NCI-H524 (cell line): ENCODE data around the gene OAT.

Experiments
- DNase-seq, 2 experiments: peaks; one replicate each; lab custom pipeline; 2025; lab: John Stamatoyannopoulos, UW

The OAT gene

DNA sequence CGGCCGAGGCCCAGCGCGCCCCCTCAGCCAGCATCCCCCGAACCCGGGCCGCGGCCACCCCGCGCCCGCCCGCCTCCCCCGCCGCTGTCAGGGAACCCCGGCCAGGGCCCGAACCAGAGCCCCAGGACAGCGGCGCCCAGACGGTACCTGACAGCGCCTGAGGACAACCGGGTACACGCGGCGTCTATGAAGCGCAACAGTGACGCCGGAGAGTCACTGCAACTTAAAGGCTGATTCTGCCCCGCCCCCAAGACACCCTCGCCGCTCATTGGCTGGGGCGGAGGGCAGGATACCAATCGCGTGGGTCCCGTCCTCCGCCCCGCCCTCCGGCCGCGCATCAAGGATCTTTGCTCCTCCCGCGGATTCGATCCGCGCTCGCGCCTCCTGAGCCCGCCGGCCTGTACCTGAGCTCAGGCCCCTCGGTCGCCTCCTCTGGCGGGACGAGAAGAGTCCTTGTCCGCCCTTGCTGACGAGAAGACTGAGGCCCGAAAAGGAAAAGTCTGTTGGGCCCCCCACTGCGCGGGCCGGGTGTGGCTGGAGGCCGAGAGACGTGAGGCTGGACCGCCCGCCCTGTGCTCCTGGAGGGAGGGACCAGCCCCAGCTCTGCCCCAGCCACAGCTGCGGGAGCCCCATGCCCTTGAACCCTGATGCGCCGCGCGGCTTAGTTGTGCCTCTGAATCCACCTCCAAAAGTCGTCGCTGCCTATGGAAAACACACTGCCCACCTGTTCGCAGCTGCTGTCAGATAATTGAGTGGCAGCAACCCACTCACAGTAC is at the start of gene OAT:
Gene OAT, minus strand, starts transcription at position 198 of the 776 bp plus-strand sequence. CDS start 6,752 bp downstream, outside the sequence.
- peak; percentile 78 to 83 for DNase-seq

DNA sequence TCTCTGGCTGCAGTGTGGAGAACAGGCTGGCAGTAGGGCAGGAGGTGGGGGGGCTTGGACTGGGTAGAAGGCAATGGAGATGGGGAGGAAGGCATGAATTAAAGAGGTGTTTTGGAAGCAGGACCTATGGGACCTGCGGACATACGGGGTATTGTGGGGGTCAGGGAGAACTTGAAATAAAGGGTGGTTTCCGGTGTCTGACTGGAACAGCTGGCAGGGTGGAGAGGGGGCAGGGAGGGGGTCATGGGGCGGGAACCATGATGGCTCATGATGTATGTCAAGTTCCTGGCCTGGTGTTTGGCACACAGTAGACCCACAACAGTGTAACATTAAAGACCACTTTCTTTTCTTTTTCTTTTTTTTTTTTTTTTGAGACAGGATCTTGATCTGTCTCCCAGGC is 48.4 kb upstream of the OAT start:
- peak in 1 of 2 experiments; percentile 18 for DNase-seq

DNA sequence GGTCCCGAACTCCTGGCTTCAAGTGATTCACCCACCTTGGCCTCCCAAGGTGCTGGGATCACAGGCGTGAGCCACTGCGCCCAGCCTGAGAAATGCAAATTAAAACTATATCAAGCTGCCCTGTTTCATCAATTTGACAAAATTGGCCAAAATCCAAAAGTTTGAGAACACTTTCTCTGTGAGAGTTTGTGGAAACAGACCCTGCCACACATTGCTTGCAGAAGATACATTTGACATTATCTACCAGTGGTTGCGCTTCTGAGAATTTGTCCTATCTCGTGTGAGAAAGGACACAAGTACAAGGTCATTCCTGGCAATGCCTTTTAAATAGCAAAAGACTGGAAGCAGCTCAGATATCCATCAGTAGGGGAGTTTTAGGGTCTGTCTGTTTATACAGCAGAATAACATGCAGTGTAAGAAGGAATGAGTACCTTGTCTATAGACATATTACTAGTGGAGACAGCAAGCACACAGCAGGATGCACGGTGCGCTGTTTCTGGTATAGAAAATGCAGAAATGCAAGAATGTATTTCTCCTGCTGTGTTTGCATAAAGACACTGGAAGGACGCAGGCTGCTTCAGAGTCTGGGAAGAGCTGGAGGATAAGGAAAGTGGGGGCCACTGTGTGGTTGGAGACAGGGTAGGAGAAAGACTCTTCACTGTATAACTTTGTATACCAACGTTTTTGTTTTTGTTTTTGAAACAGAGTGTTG is 47.2 kb upstream of the OAT start:
- no peak for DNase-seq

DNA sequence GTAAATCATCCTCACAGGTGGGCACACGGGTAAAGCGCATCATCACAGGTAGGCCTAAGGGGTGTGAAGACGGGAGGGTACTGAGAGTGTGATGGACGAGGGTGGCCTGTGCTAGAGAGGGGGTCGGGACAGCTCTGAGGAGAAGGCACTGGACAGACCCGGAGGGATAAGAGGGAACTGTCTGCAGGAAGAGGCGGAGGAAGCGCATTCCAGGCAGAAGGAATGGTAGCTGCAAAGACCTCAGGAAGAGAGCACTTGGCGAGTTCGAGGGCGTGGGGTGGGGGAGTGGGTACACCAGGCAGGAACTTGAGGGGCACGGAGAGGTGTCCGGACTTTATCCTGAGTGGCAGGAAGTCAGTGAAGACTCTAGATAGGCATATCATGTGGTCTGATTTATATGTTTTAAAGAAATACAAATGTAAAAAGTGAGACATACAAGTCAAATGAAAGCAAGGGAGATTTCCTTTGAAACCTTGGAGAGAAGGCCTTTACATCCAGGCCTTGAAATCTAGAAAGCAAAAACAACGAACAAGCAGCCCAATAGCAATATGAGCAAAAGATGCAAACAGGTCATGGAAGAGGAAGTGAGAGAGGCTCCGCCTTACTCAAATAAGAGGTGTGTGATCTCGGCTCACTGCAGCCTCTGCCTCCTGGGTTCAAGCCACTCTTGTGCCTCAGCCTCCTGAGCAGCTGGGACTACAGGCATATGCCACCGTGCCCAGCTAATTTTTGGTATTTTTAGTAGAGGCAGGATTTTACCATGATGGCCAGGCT is 46.5 kb upstream of the OAT start:
- DNase-seq = no peak

DNA sequence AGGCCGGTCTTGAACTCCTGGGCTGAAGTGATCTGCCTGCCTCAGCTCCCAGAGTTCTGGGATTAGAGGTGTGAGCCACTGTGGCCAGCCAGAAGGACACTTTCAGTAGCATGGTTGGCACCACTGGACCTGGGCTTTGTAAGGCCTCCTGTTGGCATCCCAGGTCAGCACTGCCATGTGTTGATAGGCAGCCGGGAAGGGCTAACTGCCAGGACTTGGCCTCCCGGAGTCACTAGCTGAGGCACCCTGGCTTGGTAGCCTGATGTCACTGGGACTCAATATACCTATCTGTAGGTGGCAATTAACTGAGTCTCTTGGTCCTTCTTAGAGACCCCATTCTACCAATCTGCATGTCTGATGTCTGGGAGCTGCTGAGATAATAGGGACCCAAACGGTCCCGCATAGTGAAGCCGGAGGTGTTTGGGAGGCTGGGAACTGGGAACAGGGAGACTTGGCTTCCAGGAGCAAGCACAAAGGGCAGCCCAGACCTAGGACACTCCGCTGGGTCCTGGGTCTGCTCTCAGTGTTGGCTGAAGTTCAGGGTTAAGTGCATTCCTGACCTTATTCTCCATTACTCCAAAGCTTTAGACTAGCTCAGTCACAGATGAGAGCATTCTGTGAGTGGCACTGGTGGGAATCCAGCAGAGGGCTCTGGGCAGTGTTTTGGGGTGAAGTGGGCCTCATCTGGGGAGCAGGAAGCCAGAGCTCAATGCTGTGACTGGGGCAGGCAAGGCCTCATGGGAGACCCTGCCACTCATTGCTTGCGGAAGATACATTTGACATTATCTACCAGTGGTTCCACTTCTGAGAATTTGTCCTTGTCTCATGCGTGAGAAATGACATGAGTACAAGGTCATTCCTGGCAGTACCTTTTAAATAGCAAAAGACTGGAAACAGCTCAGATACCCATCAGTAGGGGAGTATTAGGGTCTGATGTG is 45.6 kb upstream of the OAT start:
- no peak for DNase-seq

DNA sequence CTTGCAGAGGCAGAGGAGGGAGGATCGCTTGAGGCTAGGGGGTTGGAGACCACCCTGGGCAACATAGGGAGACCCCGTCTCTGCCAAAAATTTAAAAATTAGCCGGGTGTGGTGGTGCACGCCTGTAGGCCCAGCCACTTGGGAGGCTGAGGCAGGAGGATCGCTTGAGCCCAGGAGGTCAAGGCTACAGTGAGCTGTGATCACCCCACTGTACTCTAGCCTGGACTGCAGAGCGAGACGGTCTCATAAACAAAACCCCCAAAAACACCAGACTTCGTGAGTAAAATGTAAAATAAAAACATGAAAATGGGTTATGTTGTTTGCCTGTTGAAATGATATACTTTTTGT is 43.6 kb upstream of the OAT start:
- DNase-seq = no peak

DNA sequence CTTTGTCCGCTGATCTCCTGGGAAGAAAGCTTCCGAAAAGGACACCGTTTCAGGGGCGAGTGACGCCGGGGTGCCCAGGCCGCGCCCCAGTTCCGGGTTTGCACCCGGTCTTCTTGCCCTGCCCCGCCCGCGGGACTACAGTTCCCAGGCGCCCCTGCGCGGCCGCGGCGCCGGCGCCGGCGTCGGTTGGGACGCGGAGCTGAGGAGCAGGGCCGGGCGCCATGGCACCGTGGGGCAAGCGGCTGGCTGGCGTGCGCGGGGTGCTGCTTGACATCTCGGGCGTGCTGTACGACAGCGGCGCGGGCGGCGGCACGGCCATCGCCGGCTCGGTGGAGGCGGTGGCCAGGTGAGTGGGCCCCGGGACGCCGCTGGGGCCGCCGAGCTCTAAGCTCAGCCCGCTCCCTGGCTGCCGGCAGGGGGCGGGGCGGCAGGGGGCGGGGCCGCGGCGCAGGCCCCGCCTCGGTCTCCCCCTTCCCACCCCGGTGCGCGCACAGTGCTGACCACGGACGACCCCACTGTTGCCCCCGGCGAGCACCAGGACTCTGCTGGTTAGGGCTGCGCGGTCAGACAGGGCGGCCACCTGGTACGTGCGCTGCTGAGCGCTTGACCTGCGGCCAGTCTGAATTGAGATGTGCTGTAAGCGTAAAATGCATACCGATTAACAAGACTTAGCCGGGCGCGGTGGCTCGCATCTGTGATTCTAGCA is 43.1 kb upstream of the OAT start, which contains the start of gene LHPP:
Gene LHPP, plus strand, starts transcription at position 182 of the 706 bp plus-strand sequence. Its CDS starts 40 bp downstream, at position 222.
- peak; percentile 12 to 27 for DNase-seq

DNA sequence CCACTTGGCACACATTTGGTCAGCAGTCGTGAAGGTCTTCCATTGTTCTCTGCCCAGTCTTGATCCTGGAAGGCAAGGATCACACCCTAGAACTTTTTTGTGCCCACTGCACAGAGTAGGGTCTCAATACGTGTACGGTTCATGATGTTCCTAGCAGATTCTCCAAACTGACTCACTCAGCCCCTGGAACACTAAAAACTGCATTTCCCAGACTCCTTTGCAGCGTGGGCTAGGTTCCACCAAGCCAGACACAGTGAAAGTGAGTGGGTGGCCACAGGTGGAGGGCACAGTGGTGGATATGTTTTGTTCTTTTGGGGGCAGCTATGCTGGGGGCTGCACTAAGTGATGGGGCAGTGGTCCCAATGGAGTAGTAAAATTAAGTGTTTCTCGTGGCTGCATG is 41.4 kb upstream of the OAT start:
- no peak for DNase-seq

DNA sequence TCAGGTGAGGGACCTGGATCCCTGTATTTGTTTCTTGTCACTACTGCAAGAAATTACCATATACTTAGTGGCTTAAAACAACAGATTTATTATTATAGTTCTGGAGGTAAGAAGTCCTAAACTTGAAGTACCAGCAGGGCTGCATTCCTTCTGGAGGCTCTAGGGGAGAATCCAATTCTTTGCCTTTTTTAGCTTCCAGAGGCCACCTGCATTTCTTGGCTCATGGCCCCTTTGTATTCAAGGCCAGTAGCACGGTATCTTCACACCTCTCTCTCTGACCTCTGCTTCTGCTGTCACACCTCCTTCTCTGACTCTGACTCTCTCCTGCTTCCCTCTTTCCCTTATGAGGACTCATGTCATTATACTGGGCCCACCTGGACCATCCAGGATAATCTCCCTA is 40.7 kb upstream of the OAT start:
- DNase-seq = no peak

DNA sequence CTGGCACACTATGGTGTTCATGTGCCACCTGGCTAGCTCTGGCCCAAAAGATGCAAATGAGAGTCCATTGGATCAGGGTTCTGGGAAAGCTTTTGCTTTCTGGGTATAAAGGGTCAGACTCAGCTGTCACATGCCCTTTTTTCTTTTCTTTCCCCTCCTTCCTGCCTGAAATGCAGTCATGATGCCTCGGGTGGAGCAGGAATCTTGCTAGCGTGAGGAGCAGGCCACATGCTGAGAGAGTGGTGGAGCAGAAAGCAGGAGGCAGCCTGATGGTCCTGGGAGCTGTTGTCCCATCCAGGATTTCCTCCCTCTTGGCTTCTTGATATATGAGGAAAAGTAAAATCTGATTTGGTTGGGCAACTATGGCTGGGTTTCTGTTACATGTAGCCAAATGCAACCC is 40.2 kb upstream of the OAT start:
- DNase-seq = no peak

DNA sequence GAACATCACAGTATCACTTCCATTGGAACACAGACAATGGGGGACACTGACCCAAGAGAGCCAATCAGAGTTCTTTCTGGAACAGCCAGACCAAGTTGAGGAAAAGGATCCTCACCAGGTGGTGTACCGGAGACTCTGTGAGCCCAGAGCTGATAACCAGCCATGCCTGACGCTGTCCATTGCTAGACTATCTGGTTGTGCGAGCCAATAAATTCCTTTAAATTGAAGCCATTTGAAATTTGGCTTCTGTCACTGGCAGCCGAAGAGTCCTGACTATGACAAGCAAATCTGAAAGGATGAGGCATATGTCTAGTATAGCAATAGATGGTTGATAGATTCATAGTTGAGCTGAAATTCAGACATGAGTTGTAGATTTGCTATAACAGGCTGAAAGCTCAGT is 39.8 kb upstream of the OAT start:
- DNase-seq = no peak

DNA sequence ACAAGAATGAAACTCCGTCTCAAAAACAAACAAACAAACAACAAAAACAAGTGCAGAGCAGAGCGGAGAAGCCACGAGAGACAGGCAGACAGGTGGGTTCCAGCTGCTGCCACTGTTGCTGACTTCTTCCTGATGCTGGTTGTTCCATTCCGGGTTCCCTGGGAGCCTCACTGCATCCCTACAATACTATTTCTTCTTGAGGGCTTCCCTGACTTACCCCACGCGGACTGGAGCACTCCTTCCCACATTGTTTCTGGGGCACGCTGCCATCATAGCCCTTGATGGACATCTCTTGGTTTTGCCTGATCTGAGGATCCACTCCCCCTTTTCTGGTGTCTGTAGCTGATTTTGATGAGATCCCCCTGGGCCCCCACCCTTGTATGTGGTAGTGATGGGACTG is 36.7 kb upstream of the OAT start:
- DNase-seq = no peak

DNA sequence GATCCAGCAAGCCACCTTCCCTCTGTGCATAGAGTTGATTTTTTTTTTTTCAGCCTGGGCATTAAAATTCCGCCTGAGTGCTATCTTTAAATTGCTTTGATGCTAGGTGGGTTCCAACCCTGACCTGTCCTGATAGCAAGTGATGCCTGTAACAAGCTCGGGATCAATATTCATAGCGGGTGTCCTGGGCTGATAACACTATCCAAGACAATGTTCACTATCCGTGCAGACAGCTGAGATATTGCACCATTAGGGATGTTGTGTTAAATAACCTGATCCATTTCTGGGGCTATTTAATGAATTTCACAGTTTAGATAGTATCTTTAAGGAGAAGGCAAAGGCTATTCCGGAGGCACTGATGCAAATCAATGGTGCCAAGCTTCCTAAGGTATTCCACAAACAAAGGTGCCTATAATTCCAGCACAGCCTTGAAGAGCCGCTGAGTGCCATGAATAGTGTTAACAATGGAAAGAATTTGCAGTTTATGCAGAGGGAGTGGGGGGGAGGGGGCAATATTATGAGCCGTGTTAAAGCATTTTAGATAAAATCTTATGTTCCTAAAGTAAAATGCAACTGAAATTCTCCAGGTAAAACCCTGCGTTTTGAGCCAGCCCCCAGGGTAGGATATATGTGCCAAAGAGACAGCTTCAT is 35.4 kb upstream of the OAT start:
- DNase-seq = no peak

DNA sequence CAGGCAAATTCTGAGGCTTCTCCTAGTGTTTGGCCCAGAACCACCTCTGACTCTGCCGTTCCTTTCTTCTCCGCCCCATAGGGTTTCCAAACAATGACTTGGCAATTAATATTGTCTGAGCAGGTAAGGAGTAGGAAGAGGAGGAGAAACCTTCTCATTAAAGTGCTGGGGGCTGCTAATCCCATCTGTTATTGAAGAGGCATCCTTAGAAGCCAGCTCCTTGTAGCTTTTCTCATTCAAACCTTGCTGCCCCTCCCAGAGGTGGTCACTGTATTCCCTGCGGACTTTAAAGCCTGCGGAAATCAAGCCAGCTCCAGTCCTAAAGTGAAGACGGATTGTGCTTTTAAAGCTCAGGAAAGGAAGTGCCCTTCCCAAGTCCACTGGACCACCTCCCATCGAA is 32.6 kb upstream of the OAT start:
- DNase-seq = no peak

DNA sequence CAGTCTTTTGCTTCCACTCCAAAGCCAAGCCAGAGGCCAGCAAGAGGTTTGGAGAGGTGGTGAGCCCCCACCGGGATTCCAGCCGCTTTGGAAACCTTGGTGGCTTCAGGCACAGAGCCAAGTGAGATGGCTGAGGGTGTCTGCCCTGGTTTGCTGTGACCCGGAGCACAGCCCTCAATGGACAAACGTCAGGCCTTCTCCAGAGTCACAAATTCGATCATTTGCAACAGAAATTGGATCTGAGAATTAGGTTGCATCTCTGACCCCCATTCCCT is 32.0 kb upstream of the OAT start:
- DNase-seq = no peak

DNA sequence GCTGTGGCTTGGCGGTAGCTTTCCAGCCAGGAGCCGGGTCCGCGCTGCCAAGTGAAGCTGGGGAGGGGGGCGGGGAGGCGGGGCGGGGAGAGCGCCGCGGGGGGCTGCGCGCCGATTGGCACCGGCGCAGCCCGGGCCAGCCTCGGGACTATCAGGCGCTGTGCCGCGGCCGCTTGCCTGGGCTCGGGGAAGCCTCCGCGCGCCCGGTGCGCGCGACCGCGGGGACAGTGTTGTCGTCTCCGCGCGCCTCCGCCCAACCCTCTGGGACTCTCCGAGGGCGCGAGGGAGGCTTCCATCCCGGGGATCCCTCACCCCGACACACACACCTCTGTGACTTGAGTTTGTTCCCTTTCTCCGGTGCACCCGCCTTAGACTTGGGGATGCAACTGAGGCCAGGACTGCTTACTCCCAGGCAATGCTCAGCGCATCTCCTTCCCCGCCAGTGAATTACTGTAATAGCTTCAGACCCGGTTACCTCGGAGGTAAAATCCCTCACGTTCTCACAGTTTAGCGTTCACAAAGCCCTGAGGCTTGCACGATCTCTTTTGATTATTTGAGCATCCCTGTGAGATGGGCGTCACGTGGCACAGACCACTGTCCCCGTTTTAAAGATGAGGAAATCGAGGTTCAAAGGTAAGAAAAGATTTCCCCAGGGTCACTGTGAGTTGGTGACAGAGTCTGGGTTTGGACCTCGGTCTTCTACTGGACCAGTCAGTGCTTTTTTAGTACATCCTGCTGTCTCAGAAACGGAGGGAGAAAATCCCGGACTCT is 31.5 kb upstream of the OAT start, which contains the start of gene NKX1-2:
Gene NKX1-2, minus strand, starts transcription at position 24 of the 771 bp plus-strand sequence. CDS start 92 bp downstream, outside the sequence.
- DNase-seq = peak in 1 of 2 experiments; percentile 18

DNA sequence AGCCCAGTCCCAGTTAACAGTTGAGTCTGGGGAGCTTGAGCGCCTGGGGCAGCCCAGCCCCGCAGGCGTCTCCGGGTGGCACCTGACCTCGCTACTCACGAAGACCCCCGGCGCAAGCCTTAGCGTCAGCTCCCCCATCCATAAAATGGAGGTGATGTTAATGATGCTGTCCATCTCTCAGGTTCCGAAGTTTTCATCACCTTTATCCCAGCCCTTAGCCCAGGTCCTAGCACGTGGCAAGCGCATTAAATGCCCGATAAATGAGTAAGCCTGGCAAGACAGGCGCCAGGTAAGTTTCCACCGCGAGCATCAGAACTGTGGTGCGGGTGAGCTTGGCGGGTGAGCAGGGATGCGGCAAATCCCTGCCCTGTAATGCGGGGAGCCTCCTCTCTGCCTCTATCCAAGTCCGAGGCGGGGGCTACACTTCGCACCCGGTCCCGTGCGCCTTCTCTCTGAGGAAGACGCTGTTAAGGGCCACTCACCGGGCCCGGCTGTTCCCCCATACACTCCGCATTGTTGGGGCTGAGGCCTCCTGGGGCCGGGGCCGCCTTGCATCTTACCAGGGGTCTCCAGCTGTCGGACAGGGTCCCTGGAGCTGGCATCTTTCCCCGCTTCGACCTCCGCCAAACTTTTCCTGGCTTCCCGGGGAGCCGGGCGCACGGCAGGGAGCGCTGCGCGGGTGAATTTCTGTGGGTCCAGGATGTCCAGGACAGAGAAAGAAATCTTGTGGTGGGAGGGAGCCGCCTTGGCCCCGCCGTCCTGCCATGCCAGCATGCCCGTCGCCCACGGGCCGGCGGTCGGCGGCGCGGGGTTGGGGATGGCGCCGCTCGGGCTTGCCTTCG is 30.7 kb upstream of the OAT start:
- DNase-seq = no peak

DNA sequence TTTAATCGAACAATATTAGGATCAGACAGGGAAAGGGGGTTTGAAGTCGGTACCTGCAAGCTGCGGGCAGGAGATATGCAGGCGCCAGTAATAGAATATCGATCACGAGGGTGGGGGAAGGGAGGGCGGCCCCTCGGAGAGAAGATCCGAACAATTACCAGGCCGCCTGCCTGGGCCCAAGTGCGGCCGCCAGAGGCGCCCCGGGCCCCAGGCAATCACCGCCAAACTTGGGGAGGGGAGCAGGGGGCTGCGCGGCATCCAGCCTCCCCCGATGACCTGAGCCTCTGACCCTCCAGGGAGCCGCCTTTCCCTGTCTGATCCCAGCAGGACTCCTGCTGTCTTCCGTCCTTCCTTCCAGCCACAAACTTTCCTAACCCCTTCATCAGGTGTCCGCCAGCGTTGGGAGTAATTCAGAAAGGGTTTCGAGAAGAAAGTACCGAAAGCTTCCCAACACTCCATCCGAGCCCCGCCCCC is 30.0 kb upstream of the OAT start:
- no peak for DNase-seq
